ENCODE data around the gene LY9. TPM values are rescaled to one million over a fixed set of nuclear protein-coding genes. Genes with fewer than 3 reads are reported as not detected.

LY9 gene
- total RNA-seq, 4 donors from 2014 or later, result 0.33 to 2.1 (median 0.63) TPM

- TF ChIP-seq POLR2A (IDR thresholded peaks at IDR 0.05) (no peak), CTCF (IDR thresholded peaks at IDR 0.05) (no peak)
- Histone ChIP-seq H3K4me3 (replicated peaks in 1 of 3) (no peak overlapping the region), H3K9me3 (no peaks in the 10 kb centered on the region), H3K36me3 (no peaks in the 10 kb centered on the region), H3K27me3 (no peaks in the 10 kb centered on the region), H3K27ac (no peak overlapping the region), H3K4me1 (no peaks in the 10 kb centered on the region)
- DNase-seq, result no peak
- 58 to 64% methylated on average over 4 of the region's 4 CpGs for WGBS, 2 donors
- intact Hi-C loops (cut with DNase I), result no loop called here
Observed at GRCh38 chr1:160800645-160801408, 4.9 kb downstream of the LY9 start.

GRCh38 chr1:160801836-160802580 lies 6.0 kb downstream of the LY9 start:
- TF ChIP-seq POLR2A (IDR thresholded peaks at IDR 0.05) (no peak), CTCF (IDR thresholded peaks at IDR 0.05) (no peak)
- intact Hi-C loops (cut with DNase I), result no loop called here
- DNase-seq, result no peak

GRCh38 chr1:160806109-160806665 lies 10.2 kb downstream of the LY9 start:
- Histone ChIP-seq H3K4me3 (replicated peaks in 1 of 3) (no peak overlapping the region), H3K36me3 (no peaks in the 10 kb centered on the region), H3K9me3 (no peaks in the 10 kb centered on the region), H3K27me3 (no peaks in the 10 kb centered on the region), H3K27ac (no peak overlapping the region), H3K4me1 (no peaks in the 10 kb centered on the region)
- WGBS, 2 donors, result 81 to 86% methylated on average over 1 of the region's 1 CpG
- no peak for DNase-seq
- TF ChIP-seq POLR2A (IDR thresholded peaks at IDR 0.05) (no peak), CTCF (IDR thresholded peaks at IDR 0.05) (no peak)
- intact Hi-C loops (cut with DNase I), result no loop called here

More at GRCh38 chr1:160801836-160802580, 6.0 kb downstream of the LY9 start:
- Histone ChIP-seq H3K9me3 (no peaks in the 10 kb centered on the region), H3K27ac (no peak overlapping the region), H3K4me3 (replicated peaks in 1 of 3) (no peak overlapping the region), H3K27me3 (no peaks in the 10 kb centered on the region), H3K4me1 (no peaks in the 10 kb centered on the region), H3K36me3 (no peaks in the 10 kb centered on the region)
- 96 to 100% methylated on average over 13 to 42 of the region's 43 CpGs for WGBS, 2 donors

- intact Hi-C loops (cut with DNase I), result no loop called here
- no peak for DNase-seq
- Histone ChIP-seq H3K4me1 (no peaks in the 10 kb centered on the region), H3K36me3 (no peaks in the 10 kb centered on the region), H3K4me3 (replicated peaks in 1 of 3) (no peak overlapping the region), H3K27me3 (no peaks in the 10 kb centered on the region), H3K9me3 (no peaks in the 10 kb centered on the region), H3K27ac (no peak overlapping the region)
- TF ChIP-seq POLR2A (IDR thresholded peaks at IDR 0.05) (no peak), CTCF (IDR thresholded peaks at IDR 0.05) (no peak)
Observed at GRCh38 chr1:160806784-160807183, 10.8 kb downstream of the LY9 start.

GRCh38 chr1:160807247-160807646 lies 11.3 kb downstream of the LY9 start:
- WGBS, 2 donors, result 84 to 86% methylated on average over 3 of the region's 3 CpGs
- no peak for TF ChIP-seq POLR2A (IDR thresholded peaks at IDR 0.05)
- TF ChIP-seq CTCF (IDR thresholded peaks at IDR 0.05), result no peak
- intact Hi-C loops (cut with DNase I), result no loop called here
- H3K36me3 ChIP-seq, result no peaks in the 10 kb centered on the region
- no peaks in the 10 kb centered on the region for H3K4me1 ChIP-seq
- H3K27ac ChIP-seq, result no peak overlapping the region
- no peaks in the 10 kb centered on the region for H3K9me3 ChIP-seq
- no peak for DNase-seq
- no peaks in the 10 kb centered on the region for H3K27me3 ChIP-seq
- H3K4me3 ChIP-seq (replicated peaks in 1 of 3), result no peak overlapping the region

All from thyroid gland (tissue), 4 donors.